ENCODE data around the gene SHISAL1.
"Not testable (repeated sequence)": the region's sequence is repeated elsewhere in the genome, so short reads cannot be mapped to it uniquely, and the experiment has no call there.

Gene SHISAL1

DNA sequence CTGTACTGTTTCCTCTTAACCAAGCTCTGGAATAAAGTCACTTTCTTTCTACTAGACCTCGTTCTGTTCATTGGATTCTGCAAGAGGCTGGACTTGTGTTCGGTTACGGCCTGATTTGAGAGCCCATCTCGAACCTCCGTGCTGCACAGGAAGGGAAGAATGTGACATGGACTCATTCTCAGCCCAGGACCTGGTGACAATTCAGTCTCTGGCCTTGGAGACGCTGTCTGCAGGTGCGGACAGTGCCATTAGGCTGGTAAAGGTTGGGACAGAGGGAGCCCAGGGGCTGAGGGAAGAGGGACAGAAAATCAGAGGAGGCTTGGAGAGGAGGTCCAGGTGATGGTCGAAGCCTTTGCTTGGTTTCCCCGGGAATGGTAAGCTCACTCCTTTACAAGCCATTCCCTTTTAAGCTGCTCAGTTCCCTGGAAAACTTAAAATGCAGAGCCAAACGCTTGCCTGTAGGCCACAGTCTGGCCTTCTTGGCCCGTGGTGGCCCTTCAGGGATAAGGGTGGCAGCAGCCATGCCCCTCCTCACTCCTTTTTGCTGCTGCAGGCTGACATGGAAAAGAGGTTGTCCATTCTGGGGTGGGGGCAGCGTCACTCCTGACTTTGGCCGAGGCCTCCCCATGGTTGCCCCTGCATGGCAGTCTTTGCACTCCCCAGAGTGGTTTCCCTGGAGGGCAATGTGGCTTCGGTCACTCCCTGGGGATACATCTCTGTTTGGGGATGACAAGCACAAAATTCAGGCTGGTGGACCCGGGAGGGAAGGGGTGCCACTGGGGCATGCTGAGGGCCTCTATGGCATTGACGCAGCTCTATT is 52.3 kb downstream of the SHISAL1 start:
- DNase-seq (ENCODE audit: low spot score), result no peak

DNA sequence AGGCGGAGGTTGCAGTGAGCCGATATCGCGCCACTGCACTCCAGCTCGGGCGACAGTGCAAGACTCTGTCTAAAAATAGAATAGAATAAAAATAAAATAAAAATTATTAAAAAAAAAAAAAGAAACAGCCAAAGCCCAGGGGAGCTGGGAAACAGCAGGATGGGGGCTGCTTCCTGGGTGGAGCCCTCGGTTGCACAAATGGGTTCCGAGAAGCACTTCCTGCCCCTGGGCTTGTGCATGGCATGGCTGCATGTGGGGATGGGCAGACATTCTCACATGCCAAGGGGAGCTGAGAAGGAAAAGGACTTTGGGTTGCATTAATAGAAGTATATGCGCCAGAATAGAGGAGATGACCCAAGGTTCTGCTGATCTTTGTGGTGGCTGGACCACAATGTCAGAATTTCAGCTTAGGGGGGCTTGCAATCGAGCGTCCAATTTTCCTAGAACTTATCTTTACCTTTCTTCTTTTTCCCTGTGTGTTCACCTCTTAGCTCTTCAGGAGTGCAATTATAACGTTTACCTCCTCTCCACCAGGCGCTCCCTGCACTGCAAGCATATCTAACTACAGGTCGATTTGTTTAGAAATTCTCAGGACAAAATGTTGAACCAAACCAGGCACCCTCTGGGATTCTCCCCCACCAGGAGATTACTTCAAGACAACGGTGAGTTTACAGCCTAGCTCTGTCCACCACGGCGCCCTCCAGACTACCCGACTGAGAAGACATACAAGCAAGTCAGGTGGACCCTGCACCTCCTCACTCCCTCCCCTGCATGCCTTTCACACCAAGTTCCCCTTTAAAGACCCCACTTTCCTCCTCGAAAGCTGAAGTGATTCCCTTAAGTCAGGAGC is 53.2 kb downstream of the SHISAL1 start:
- no peak for DNase-seq (ENCODE audit: low spot score)

DNA sequence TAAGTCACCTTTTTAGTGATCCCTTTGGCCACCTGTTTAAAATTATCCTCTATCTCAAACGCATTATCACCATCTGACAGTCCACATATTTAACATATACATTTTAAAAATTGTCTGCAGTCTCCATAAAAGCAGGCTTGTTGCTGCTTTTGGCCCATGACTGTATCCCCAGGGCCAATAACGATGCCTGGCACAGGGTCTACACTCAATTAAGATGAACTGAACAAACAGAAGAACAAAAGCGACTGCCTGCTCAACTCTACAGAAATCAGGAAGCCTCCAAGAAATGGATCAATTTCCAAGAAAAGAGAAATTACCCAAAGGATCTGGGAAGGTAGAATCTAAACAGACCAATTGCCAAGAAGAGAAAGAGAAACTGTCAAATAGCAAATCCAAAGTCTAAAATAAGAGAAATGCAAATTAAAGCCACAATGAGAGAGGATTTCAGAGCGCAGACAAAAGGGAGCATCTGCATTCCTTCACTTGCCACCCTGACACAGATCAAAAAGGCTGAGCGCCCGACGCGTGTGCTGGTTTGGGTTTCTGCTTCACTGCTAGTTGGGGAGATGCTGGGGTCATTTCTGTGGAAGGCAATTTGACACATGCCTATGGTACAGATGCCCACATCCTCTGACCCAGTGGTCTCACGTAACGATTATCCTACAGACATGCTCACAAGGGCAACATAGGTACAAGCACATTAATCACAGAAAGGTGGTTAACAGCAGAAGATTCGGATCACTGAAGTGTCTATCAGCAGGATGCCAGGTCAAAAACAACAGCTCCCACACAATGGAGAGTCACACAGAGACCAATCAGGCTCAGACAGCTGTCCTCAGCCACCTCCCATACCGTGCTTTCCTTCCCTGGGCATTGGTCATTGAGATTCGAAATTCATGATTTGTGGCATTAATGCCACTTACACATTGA is 55.9 kb downstream of the SHISAL1 start:
- DNase-seq (ENCODE audit: low spot score), result no peak

DNA sequence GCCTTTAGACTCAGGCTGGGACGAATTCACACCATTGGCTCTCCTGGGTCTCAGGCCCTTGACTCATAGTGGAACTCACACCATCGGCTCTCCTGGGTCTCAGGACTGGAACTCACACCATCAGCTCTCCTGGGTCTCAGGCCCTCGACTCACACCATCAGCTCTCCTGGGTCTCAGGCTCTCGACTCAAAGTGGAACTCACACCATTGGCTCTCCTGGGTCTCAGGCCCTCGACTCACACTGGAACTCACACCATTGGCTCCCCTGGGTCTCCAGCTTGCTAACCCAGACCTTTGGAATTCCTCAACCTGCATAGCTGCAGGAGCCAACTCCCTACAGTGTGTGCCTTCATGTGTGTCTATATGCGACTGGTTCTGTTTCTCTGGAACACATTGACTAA is 56.7 kb downstream of the SHISAL1 start:
- DNase-seq (ENCODE audit: low spot score), result no peak

DNA sequence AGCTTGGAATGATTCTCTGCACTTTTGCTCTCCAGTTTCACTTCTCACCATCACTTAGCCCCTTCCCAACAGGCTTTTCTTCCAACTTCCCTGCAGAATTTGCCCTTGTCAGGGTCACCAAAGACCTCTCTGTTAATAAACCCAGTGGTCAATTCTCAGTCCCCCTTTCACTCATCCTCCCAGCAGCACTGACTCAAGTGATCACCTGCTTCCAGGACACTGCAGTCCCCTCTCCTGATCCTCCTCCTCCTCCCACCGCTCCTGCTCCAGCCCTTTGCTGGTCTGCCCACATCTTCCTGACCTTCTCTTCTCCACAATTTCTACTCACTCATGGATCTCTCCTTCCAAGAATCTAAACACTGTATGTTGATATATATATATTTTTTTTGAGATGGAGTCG is 57.9 kb downstream of the SHISAL1 start:
- DNase-seq (ENCODE audit: low spot score), result no peak

DNA sequence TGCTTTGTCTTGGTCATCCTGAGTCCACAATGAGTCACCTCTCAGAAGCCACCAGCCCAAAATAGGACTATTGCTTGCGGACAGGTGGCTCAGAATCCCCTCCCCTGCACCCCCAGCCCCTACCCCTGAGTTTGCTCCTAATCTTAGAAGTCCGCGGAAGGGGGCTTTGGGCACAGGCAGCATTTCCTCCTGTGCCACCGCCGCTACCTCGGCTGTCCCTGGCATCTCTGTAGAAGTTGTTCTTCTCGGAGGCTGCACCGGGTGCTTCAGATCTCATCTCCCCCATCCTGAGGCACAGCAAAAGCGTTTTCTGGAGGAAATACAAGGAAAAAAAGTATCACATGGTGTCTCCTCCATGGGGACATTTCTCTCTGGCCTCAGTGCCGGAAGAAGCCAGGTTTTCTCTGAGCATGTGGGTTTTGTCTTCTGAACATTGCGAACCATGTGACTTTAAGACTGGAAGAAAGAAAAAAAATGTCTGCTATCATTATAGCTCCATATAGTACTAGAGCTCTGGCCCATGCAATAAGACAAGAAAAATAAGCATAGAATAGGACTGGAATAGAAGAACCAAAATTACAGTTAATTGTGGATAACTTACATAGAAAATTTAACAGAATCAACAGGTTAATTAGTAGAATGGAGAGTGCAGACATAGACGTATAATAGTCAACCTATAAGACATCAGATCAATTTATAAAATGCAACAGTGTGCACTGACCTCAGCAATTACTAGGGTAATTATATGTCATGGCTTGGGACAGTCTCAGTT is 63.2 kb downstream of the SHISAL1 start:
- DNase-seq (ENCODE audit: low spot score), result no peak

DNA sequence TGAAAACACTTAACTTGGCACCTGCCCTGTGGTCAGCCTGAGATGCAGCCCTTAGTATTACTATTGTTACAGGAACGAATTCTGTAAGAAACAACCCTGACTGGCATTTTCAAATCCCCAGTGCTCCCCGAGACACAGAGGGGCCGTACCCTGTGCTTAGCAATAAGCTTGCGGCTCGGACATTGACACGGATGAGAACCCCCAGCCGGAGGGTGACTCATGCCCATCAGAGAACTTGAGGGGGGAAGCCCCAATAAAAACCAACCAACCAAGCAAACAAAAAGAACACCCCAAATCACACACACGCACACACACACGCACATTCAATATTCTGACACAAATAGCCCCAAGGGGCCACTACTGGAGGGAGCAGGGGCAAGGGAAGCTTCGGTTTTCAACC is 63.8 kb downstream of the SHISAL1 start:
- DNase-seq (ENCODE audit: low spot score), result no peak

DNA sequence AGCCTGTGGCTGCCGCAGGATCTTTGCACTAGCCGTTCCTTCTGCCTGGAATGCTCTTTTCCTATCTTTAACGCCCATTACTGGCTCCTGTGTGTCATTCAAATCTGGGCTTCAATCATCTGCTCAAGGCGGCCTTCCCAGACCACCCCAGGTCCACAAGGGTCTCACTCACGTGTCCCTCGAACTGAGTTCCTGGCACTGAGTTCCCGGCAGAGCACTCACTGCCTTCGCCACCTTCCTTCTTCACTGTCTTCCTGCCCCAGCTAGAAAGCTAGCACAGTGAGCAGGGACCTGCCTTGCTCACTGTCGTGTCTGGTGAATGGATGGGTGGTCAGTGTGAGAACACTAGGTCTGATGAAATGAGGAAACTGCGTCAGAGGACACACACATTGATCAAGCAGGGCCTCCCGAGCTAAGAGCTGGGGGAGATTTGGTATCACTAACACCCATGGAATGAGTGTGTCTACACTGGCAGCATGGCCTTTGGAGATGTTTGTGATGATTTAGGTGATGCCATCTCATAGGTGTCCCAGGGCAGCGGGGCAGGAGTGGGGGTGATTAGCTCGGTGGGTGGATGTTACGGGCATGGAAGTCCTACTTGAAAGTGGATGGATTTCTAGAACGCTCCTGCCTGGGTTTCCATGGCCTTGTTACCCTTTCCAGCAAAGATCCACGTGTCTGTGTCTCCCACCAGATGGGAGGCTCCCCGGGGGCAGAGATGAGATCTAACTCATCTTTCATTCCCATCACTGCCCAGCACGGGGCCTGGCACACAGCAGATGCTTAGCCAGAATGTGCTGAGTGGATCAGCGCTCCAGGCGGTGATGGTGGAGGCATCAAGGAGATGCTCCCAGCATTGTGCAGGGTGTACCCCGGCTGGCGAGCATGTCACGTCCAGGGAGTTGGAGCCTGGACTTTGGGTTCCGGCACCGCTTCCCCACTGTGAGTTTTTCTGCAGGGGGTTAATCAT is 64.5 kb downstream of the SHISAL1 start:
- no peak for DNase-seq (ENCODE audit: low spot score)

DNA sequence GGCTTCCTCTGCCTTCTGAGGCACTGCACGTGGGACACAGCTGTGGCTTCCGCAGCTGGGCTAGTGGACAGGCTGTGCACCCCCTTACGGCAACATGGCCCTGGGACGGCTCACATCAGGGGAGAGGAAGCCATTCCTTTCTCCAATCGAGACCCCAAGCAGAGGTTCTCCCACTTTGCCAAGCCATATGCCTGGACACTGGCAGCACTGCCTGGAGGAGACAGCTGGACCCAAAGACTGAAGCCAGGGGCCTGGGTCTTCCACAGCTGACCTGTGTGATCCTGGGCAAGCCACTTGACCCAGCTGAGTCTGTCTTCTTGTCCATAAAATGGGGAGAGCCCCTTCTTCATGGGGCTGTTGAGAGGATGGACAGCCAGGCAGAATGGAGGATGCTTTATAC is 65.4 kb downstream of the SHISAL1 start:
- no peak for DNase-seq (ENCODE audit: low spot score)

DNA sequence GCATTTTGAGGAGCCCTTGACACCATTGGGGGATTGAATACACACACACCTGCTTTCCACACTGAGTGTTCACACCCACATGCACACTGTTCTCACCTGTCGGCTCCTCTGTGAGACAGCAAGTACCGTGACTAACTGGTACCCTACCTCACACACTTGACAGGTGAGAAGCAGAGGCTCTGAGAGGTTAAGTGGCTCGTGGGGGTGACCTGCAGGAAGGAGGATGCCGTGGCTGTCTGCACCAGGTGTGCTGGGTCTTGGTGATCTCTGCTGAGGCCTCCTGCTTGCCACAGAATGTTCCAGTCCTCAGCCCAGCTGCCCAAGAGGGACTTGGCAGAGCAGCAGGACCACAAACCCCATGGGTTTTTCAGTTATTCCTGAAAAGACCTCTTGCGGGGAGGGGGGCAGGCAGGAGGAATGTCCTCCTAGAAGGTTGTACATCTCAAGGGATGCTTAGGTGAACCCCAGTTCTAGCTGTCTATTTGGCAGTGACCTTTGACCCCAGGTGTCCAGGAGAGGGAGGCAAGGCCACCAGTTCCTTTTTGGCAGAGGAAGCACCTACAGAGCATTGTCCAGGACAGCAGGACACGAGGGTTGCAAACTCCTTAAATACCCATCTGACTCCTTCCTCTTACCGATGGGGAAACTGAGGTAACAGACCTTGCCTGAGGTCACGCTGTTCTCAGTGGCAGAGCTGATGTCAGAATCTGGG is 66.0 kb downstream of the SHISAL1 start:
- DNase-seq (ENCODE audit: low spot score), result no peak

DNA sequence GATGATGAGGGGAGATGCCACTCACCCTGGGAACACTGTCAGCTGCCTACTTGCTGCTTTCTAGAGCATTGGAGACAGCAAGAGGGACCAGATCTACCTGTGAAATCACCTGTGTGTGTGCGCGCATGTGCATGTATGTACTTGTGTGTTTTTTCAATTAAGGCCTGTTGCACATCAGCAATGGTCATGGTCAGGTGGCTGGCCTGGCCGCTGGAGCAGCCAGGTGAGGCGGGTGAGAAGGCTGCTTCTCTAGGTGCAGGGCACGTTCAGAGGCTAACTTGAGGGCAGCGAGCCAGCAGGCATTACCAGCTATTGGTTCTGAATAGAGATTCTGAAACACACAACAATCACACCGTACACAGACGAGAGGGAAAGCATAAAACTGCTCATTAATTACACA is 66.9 kb downstream of the SHISAL1 start:
- DNase-seq (ENCODE audit: low spot score), result no peak

DNA sequence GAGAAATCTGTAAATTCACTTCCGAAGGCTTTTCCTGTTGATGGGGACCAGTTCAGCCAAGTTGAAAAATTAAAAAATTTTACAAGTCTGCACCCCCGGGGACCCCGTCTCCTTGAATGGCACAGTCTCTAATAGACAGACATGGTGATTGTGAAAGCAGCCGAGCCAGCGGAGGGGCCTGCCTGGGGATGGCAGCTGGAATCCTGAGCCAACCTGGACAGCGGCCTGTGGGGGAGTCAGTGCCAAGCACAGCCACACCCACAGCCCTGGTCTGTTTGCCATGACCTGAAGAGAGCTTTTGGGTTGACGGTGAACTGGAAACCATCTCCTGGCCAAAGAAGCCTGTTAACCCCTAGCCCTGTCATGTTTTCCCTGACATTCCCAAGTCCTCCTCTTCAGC is 67.3 kb downstream of the SHISAL1 start:
- DNase-seq (ENCODE audit: low spot score), result no peak

DNA sequence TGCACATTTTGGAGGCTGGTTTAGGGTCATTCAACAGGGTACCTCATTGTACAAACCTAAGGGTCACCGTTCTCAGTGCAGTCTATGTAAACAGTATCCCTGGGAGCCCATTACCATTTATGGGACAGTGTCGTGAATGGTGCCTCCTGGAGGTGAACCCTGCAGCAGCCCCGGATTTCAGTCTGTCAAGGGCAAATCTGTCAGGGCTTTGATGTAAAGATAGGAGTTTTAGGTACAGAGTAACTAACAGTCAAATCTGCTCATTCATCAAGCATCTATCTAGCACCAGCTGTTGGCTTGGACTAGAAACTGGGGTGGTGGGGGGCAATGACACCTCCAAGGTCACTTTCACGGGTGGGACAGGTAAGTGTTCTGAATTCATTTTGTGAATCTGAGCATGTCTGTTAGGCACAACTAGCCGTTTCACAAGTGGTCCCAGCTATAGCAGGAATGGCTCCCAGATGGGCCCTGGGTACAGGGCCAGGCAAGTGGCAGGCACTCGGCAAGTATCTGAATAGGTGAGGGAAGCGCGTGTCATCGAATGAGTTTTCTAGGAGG is 68.4 kb downstream of the SHISAL1 start:
- no peak for DNase-seq (ENCODE audit: low spot score)

DNA sequence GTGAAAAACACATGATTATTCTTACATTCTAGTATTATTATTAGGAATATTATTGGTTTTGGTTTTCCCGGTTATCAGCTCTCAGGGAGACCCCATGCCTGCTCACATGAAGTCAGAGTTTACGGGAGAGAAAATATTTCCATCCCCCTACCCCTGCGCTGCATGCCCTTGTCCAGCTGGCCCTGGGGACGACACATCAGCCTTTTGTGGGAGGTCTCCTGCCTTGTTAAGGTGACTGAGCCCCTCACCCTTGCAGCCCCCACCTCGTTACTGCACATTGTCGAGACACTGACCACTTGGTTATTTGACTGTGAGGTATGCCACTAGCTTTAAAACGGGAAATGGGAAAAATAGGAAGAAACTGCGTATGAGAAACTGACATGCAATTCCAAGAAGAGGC is 69.0 kb downstream of the SHISAL1 start:
- no peak for DNase-seq (ENCODE audit: low spot score)

DNA sequence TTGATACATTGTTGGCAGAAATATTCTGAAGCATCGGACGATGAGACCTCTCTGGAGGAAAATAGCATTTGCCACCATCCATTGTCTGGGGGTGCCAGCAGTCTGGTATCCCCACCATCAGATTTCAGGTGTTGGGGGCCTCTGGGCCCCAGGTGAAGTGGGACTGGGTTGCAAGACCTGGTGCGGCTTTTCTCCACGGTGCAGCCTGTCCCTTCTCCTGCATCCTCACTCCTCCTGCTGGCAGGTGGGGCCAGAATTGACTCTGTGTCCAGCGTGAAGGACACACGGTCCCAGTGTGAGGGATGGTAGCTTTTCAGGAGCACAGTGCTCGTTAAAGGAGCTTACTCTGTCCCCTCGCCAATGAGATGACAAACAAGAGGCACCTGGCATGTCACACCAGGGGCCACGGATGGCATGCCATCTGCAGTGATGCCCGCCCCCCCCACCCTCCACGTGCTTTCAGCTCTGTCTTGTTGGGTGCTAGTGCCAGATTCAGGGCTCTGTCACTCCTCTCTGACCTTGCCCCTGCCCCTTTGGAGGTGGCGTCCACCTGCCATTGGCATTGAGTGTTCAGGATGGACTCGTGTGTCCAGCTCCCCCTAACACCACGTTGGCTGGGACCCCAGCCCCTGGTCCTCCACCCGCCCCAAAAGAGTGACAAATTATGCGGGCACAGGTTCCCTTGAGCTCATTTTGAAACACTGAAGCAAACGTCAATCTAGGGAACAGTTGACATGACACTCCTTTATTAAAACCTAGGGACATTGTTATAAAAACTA is 69.6 kb downstream of the SHISAL1 start:
- DNase-seq (ENCODE audit: low spot score), result no peak

DNA sequence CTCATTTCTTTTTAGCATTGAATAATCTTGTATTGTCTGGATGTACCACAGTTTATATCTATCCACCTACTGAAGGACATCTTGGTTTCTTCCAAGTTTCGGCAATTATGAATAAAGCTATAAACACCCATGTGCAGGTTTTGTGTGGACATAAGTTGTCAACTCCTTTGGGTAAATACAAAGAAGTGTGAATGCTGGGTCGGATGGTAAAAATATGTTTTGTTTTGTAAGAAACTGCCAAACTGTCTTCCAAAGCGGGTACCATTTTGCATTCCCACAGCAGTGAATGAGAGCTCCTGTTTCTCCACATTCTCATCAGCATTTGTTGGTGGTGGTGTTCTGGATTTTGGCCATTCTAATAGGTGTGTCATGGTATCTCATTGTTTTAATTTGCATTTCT is 71.6 kb downstream of the SHISAL1 start:
- DNase-seq (ENCODE audit: low spot score), result not testable (repeated sequence)

DNA sequence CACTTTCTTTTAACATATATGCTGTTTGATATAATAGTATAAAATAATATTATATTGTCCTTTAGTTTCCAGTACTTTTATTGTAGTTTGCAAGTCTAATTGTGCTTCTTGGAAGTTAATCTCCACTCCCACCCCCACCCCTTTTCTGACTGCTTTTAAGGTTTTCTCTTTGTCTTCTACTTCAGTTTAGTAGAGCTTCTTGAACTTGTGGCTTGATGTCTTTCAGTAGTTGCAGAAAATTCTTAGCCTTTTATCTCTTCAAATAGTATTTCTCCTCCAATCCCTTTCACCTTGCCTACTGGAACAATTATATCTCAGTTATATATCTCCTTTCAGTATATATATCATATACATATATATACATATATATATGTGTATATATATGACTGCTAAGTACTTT is 75.5 kb downstream of the SHISAL1 start:
- DNase-seq (ENCODE audit: low spot score), result no peak

DNA sequence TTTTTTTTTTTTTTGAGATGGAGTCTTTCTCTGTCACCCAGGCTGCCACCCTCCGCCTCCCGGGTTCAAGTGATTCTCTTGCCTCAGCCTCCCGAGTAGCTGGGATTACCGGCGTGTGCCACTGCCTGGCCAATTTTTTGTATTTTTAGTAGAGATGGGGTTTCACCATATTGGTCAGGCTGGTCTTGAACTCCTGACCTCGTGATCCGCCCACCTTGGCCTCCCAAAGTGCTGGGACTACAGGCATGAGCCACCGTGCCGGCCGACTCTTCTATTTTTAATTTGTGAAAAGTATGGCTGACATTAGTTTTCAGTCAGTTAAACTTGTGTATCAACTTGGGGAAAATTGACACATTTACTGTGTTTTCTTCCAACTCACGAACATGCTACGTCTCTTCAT is 78.4 kb downstream of the SHISAL1 start:
- not testable (repeated sequence) for DNase-seq (ENCODE audit: low spot score)

DNA sequence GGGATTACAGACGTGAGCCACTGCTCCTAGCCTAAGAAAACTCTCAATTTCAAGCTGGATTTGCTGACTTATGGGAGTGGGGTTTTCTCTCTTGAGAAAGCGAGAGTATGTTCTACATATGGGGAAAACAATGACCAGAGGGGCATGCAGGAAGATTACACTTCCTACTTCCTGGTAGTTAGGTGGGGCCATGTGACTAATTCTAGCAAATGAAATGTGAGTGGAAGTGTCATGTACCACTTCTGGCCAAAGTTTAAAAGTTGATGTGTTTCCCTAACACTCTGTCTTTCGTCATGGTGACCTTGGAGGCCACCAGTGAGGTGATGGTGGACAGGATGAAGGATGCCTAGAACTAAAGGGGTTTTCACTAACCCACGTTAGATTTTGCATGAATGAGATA is 81.5 kb downstream of the SHISAL1 start:
- no peak for DNase-seq (ENCODE audit: low spot score)

All from RKO (cell line).